WTC11 (cell line): ENCODE results near the gene POMT1. TPM values are rescaled to one million over a fixed set of nuclear protein-coding genes. Genes with fewer than 3 reads are reported as not detected.

Source experiments
- CBFB ChIP-seq: sonication (generic); formaldehyde crosslinking; IDR thresholded peaks from 2 replicates; pipeline ENCODE4 v1.8.1; 2022; ENCODE audit warnings: mild to moderate bottlenecking, low read depth, missing genetic modification reagents
- CTCF ChIP-seq: fragments of 200-600 bp; IDR thresholded peaks from 2 replicates; pipeline ENCODE4 v1.8.0; 2022; ENCODE audit warnings: antibody characterized with exemption
- E2F1 ChIP-seq: sonication (generic); formaldehyde crosslinking; IDR thresholded peaks from 2 replicates; pipeline ENCODE4 v1.8.0; 2022; ENCODE audit warnings: mild to moderate bottlenecking, missing genetic modification reagents
- FOXJ3 ChIP-seq: sonication (generic); formaldehyde crosslinking; IDR thresholded peaks from 2 replicates; pipeline ENCODE4 v1.9.0; 2021; ENCODE audit warnings: missing genetic modification reagents, mild to moderate bottlenecking, borderline replicate concordance
- IRF1 ChIP-seq: sonication (generic); formaldehyde crosslinking; IDR thresholded peaks from 2 replicates; pipeline ENCODE4 v1.8.0; 2023; ENCODE audit warnings: missing genetic modification reagents
- IRF2 ChIP-seq: sonication (generic); formaldehyde crosslinking; IDR thresholded peaks from 2 replicates; pipeline ENCODE4 v1.8.0; 2022; ENCODE audit warnings: low read depth, missing genetic modification reagents, borderline replicate concordance
- JAZF1 ChIP-seq: fragments of 250-450 bp; sonication (Bioruptor Pico); IDR thresholded peaks from 2 replicates; pipeline ENCODE4 v1.9.0; 2021; ENCODE audit warnings: moderate library complexity, mild to moderate bottlenecking, inconsistent platforms
- NFYB ChIP-seq: sonication (generic); formaldehyde crosslinking; conservative IDR thresholded peaks from 2 replicates; pipeline ENCODE4 v1.8.0; 2022; ENCODE audit warnings: low read depth, missing genetic modification reagents
- SOX15 ChIP-seq: fragments of 250-450 bp; sonication (Bioruptor Pico); IDR thresholded peaks from 2 replicates; pipeline ENCODE4 v1.9.0; 2021; ENCODE audit warnings: mild to moderate bottlenecking
- SP1 ChIP-seq: sonication (generic); formaldehyde crosslinking; conservative IDR thresholded peaks from 2 replicates; pipeline ENCODE4 v1.8.1; 2022; ENCODE audit warnings: missing genetic modification reagents
- STAT6 ChIP-seq: sonication (generic); formaldehyde crosslinking; conservative IDR thresholded peaks from 2 replicates; pipeline ENCODE4 v1.8.1; 2023; ENCODE audit warnings: mild to moderate bottlenecking, low read depth, missing genetic modification reagents, moderate library complexity
- TP53 ChIP-seq: sonication (generic); formaldehyde crosslinking; IDR thresholded peaks from 2 replicates; pipeline ENCODE4 v1.8.1; 2023; ENCODE audit warnings: mild to moderate bottlenecking, missing genetic modification reagents
- ZNF317 ChIP-seq: sonication (generic); formaldehyde crosslinking; IDR thresholded peaks from 2 replicates; pipeline ENCODE4 v1.8.1; 2023; ENCODE audit warnings: low read depth, mild to moderate bottlenecking, moderate library complexity, missing genetic modification reagents, borderline replicate concordance
- ZNF512 ChIP-seq: sonication (generic); formaldehyde crosslinking; IDR thresholded peaks from 2 replicates; pipeline ENCODE4 v1.8.1; 2022; ENCODE audit warnings: missing genetic modification reagents, borderline replicate concordance
- ZNF671 ChIP-seq: fragments of 250-450 bp; sonication (Bioruptor Pico); IDR thresholded peaks from 2 replicates; pipeline ENCODE4 v1.8.0; 2021; ENCODE audit warnings: mild to moderate bottlenecking
- total RNA-seq: library from RNA; stranded (reverse); gene quantifications from 3 replicates; pipeline ENCODE4 v1.2.3, GENCODE V29; 2021
- TF ChIP-seq, protein P1 (sequence below): sonication (generic); formaldehyde crosslinking; IDR thresholded peaks from 2 replicates; pipeline ENCODE4 v1.8.0; 2023; ENCODE audit warnings: missing genetic modification reagents, mild to moderate bottlenecking, borderline replicate concordance

POMT1 gene
- total RNA-seq, 1 experiment from 2014 or later: 36.2 TPM

GRCh38 chr9:131502781-131503625 is at the start of gene POMT1 (continued):
- TF ChIP-seq ZNF512: no peak
- peak; percentile 82; the same call in 1 of the 2 replicates for TF ChIP-seq CBFB (CRISPR knock-in tag)
- TF ChIP-seq IRF2 (CRISPR knock-in tag): no peak
- TF ChIP-seq E2F1 (CRISPR knock-in tag): no peak
- no peak for TF ChIP-seq FOXJ3 (CRISPR knock-in tag)
- TF ChIP-seq SOX15 (CRISPR knock-in tag): no peak
- no peak for TF ChIP-seq JAZF1 (CRISPR knock-in tag)
- no peak for TF ChIP-seq CTCF
- peak; percentile 37; the same call in 1 of the 2 replicates for TF ChIP-seq ZNF317
- TF ChIP-seq, protein P1, sequence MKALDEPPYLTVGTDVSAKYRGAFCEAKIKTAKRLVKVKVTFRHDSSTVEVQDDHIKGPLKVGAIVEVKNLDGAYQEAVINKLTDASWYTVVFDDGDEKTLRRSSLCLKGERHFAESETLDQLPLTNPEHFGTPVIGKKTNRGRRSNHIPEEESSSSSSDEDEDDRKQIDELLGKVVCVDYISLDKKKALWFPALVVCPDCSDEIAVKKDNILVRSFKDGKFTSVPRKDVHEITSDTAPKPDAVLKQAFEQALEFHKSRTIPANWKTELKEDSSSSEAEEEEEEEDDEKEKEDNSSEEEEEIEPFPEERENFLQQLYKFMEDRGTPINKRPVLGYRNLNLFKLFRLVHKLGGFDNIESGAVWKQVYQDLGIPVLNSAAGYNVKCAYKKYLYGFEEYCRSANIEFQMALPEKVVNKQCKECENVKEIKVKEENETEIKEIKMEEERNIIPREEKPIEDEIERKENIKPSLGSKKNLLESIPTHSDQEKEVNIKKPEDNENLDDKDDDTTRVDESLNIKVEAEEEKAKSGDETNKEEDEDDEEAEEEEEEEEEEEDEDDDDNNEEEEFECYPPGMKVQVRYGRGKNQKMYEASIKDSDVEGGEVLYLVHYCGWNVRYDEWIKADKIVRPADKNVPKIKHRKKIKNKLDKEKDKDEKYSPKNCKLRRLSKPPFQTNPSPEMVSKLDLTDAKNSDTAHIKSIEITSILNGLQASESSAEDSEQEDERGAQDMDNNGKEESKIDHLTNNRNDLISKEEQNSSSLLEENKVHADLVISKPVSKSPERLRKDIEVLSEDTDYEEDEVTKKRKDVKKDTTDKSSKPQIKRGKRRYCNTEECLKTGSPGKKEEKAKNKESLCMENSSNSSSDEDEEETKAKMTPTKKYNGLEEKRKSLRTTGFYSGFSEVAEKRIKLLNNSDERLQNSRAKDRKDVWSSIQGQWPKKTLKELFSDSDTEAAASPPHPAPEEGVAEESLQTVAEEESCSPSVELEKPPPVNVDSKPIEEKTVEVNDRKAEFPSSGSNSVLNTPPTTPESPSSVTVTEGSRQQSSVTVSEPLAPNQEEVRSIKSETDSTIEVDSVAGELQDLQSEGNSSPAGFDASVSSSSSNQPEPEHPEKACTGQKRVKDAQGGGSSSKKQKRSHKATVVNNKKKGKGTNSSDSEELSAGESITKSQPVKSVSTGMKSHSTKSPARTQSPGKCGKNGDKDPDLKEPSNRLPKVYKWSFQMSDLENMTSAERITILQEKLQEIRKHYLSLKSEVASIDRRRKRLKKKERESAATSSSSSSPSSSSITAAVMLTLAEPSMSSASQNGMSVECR (CRISPR knock-in tag): no peak; the same call in 1 of the 2 replicates
- peak; percentile 65; the same call in 1 of the 2 replicates for TF ChIP-seq SP1 (CRISPR knock-in tag)
- TF ChIP-seq IRF1 (CRISPR knock-in tag): peak; percentile 84
- 0 out of 2 replicates have a peak, but pooled peaks have one; percentile 16 for TF ChIP-seq ZNF671 (CRISPR knock-in tag)
- no peak for TF ChIP-seq TP53 (CRISPR knock-in tag)
- no peak for TF ChIP-seq NFYB (CRISPR knock-in tag)
- no peak for TF ChIP-seq STAT6 (CRISPR knock-in tag)
